HK-2 (cell line): ENCODE measurements around the gene PEX14.

Experiments
- DNase-seq: peaks from one replicate; pipeline ENCODE4 v3.0.0-alpha.2; 2018; ENCODE audit not compliant: unreplicated experiment

Gene PEX14

DNA sequence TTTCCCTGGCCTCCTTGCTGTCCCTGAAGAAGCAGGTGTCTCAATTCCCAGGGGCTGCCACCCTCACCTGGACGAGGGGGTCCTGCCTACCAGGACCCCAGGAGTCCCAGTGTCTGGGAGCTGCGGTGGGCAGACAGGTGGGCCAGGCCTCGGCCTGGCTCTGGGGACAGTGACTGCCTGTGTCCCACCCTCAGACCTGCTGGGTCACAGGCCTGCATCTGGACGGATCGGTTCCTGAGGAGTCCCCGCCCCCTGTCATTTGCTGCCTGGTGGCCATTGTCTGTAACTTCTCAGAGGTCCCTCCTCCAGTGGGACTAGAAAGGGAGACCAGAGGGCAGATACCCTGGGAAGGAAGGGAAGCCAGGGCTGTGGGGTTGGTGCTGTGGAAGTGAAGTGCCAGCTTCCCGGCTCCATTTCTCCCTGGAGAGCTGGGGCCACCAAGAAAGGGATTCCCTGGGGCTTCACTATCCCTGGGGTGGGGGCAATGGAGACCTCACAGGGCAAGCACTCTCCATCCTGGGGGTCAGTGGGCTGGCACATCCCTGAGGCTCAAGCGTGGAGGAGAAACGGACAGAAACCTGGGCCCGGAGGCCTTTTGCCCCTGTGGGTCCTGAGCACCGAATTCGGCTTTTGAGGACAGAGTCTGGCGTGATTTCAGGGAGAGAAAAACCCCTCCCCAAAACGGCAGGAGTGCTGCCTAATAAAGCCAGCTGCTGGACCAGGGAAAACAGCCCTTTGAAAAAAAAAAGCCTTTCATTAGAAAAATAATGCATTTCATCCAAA lies 157.3 kb downstream of the PEX14 start:
- DNase-seq = no peak

DNA sequence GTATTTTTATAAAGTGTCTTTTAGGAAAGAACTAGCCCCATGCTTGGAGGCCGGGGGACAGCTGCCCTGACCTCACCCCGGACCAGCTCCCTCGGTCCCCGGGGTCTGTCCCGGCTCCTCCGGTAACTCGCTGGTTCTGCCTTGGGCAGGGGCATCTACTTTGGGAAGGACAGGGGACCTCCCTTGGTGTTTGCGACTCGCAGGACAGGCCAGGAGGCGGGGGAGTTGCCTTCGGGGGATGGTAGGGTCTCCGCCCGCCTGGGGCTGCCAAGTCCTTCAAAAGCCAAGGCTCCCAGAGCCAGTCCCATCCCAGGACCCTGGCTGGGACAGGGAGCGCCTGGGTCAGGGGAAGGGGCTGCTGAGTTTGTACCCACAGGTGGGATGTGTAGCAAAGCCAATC lies 157.9 kb downstream of the PEX14 start:
- DNase-seq = no peak

GRCh38 chr1:10633416-10633815 lies 158.7 kb downstream of the PEX14 start:
- no peak for DNase-seq

DNA sequence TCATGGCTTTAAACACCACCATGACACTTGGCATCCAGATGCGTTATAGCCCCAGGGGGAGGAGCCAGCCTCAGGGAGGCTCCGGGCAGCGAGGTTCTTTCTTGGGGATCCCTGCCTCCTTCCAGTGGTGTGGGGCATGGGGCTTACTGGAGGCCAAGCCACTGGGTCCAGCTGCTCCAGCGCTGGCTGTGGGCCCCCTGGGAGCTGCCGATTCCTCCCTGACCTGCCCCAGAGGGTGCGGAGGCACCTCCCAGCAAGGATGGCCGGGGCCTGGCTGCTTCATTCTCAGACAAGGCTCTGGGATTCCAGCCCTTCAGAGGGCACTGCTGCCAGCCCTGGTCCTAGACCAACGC lies 159.3 kb downstream of the PEX14 start:
- no peak for DNase-seq

- DNase-seq = no peak
These were observed 159.8 kb downstream of the PEX14 start for GRCh38 chr1:10634428-10635084.

DNA sequence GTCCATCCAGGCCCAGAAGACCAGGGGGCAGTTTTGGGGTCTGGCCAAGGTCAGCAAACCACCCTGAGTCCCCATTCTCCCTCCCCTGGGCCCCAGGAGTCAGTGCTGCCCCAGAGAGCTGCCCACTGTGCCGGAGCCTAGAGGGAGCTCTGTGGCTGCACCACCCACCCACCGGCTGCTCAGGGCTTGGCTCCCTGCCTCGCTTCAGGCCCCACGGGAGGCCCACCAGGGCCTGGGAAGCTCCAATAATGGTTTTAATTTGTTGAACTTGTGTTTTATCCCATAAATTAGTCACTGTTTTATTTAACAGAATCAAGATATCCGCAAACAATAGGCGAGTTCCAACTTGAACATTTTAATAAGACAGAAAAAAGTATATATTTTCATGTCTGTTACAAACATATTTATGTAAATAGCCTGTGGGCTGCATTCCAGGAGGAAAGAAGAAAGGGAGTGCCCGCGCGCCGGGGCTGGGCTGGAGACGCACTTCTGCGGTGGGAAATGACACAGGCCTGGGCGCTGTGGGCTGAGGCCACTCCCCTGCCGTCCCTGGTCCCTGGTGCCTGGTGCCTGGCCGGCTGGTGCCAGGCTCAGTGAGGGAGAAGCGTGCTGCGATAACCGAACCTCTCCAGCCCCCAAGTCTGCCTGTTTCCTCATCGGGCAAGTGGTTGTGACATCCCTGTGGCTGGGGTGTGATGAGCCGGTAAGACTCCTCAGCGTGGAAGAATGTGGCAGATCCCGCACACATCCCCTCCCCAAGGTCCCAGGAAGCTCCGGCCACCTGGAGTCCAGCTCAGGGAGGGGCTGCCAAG lies 160.5 kb downstream of the PEX14 start:
- DNase-seq = no peak

DNA sequence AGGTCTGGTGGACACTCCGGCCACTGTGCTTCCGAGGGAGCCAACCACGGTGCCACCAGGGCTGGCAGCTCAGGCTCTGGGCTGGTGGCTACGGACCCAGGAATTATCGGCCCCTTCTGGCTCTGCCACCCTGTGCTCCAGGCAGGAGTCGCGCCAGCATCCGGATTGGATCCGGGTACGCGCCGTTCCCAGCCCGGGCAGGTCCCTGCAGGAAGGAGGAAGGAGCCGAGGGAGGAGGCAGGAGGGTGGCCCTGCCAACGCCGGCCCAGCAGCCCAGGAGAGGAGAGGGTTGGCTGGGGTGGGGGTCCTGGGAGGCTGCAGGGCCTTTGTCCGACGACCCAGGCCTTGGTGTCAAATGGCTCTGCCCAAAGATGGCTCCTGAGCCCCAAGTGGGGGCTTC lies 161.2 kb downstream of the PEX14 start:
- no peak for DNase-seq

DNA sequence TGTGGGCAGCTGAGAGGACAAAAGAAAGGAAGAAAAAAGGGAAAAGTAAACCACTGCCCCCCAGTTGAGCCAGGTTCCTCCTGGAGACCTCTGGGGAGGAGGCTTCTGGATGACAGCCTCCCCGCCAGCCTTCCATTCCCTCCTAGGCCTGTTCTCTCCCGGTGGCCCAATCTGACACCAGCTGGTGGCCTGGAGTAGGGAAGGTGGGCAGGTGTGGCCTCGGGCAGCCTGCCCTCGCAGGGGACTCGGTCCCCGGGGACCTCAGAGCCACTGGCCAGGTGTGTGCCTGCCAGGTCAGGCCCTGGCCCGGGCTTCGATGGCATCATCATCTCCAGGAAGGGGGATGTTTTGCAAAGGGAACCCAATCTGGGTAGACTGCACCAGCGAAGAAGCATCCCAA lies 162.7 kb downstream of the PEX14 start:
- no peak for DNase-seq

DNA sequence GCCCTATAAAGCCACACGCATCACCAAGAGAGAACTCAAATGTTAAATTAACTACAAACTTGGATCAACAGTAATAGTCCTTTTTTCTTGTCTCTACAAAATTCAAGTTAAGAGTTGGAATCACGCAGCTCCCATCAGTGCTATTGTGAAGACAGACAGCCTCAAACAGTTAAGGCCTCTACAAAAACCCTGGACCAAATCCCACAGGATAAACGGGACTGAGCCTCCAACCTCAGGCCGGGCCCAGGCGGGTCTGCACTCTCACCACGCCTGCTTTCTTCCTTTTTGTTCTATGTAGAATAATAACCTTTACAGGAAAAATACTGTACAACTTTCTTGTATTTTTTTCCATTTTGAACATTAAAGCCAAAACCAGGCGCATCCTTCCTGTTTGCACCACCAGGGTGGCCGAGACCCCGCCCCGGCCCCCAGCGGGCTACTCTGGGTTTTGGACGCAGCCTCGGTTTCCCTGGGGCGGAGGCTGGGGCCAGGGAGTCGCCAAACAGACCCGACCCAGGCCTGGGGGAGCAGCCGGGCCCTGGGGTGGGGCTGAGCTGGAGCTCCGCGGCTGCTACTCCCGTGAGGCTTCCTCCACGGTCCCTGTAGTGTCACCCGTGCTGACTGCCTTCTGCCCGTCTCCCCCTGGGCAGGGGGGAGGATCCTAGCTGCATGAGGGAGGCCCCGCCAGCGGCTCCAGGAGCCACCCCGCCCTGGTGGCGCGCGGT lies 163.2 kb downstream of the PEX14 start:
- no peak for DNase-seq

- no peak for DNase-seq
These were observed 163.8 kb downstream of the PEX14 start for GRCh38 chr1:10638559-10639005.

DNA sequence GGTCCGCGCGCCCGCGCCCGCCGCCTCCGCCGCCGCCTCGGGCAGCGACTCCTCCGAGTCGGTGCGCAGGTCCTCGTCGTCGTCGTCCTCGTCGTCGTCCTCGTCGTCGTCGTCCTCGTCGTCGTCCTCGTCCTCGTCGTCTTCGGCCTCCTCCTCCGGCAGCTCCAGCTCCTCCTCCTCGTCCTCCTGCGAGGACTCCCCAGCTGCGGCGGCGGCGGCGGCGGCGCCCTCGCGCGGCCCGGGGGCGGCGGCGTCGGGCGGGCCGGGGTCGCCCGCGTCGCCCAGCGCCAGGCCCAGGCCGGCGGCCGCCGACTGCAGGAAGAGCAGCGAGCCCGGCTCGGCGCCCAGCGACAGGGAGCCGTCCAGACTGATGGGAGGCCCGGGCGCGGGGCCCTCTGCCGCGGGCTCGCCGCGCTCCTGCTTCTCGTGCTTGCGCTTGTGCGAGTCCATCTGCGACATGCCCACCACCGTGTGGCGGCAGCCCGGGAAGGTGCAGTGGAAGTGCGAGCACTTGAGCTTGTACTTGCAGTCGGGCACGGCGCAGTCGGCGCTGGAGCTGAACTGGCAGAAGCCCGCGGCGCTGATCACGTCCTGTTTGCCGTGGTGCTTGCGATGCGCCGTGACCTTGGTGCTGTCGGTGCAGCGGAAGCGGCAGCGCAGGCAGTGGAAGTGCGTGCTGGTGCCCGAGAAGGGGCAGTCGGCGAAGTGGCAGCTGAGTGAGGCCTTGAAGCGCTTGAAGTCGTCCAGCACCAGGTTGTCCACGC lies 164.4 kb downstream of the PEX14 start:
- no peak for DNase-seq

GRCh38 chr1:10639775-10640578 lies 165.2 kb downstream of the PEX14 start:
- DNase-seq = no peak

DNA sequence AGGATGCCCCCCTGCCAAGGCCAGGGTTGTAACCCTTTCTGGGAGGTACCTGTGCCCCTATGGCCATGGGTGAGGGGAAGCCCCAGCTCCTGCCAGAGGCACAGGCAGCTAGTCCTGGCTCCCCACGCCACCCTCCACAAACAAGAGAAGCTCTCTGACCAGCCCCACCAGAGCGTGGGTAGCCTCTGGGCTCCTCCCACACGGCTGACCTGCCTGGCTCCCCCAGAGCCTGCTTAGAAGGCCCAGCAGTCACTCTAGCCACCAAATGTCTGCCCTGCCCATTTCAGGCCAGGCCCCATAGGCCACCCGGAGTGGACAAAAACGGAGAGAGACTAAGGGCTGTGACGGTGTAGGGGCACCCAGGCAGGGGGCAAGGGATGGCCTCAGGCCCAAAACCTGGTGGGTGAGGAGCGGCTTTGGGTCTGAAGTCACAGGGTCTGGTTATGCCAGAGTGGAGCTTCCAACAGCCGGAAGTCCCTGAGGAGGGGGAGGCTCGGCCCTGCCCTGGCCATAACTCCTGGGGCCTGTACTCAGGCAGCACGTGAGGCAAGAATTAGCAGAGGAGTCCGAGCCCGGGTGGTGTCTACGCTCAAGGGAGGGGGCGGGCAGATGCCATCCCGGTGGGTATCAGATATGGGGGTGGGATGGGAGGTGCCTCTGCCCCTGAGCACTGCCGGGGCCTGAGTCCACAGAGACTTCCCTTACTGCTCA lies 166.2 kb downstream of the PEX14 start:
- no peak for DNase-seq

GRCh38 chr1:10641976-10642375 lies 167.2 kb downstream of the PEX14 start:
- no peak for DNase-seq

DNA sequence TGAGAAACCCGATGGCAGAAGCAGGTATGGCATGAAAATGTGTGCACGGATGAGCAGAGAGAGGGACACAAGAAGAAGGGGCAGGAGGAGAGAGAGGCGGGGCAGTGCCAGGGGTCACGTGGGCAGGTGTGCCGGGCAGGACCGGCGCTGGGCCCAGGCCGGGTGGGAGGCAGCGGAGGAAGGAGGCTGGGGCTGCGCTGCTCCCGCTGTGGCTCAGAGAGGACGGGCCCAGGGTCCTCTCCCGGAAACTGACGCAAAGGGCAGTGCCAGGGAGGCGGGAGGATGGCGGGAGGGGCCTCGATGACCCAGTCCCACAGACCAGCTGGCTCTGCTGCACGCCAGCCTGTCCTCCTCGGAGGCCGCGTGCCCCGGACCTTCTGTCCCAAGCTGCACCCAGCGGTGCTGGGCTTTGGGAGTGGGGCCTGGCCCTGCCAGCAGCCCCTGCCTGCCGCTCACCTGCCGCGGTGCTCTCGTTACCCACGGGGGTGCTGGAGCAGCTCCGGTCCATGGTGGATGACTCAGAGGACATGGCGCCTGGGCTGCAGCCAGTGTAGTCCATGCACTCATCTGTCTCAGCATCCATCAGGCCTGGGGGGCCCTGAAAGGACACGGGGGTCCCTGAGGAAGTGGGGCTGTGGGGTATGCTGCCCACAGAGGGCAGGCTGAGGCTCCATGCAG lies 167.8 kb downstream of the PEX14 start:
- no peak for DNase-seq

- DNase-seq = no peak
These were observed 169.0 kb downstream of the PEX14 start for GRCh38 chr1:10643607-10644306.

- no peak for DNase-seq
These were observed 169.8 kb downstream of the PEX14 start for GRCh38 chr1:10644307-10645128.
